CD4-positive, alpha-beta T cell treated with Interleukin-6 at 100 ng/mL for 8 hours (primary cell): ENCODE data around the gene MYO7B.
"Not testable (repeated sequence)": the region's sequence is repeated elsewhere in the genome, so short reads cannot be mapped to it uniquely, and the experiment has no call there.

Source experiments
- DNase-seq: peaks from one replicate; pipeline ENCODE4 v3.0.0-alpha.2; 2020; ENCODE audit warnings: mixed read lengths, low spot score

Gene MYO7B

GRCh38 chr2:127552846-127553245, 17.4 kb downstream of the MYO7B start:
- no peak for DNase-seq

GRCh38 chr2:127558911-127559310, 23.4 kb downstream of the MYO7B start:
- no peak for DNase-seq

GRCh38 chr2:127559454-127559853, 24.0 kb downstream of the MYO7B start:
- no peak for DNase-seq

- no peak for DNase-seq
Observed at GRCh38 chr2:127560201-127560930, 24.9 kb downstream of the MYO7B start.

- no peak for DNase-seq
Observed at GRCh38 chr2:127560931-127561280, 25.4 kb downstream of the MYO7B start.

GRCh38 chr2:127561371-127561770, 25.9 kb downstream of the MYO7B start:
- DNase-seq: no peak

GRCh38 chr2:127562936-127563335, 27.5 kb downstream of the MYO7B start:
- no peak for DNase-seq

GRCh38 chr2:127563458-127564428, 28.3 kb downstream of the MYO7B start:
- no peak for DNase-seq

GRCh38 chr2:127564429-127565260, 29.2 kb downstream of the MYO7B start:
- DNase-seq: no peak

- DNase-seq: no peak
Observed at GRCh38 chr2:127565261-127566138, 30.0 kb downstream of the MYO7B start.

GRCh38 chr2:127566139-127566417, 30.6 kb downstream of the MYO7B start:
- no peak for DNase-seq

- DNase-seq: no peak
Observed at GRCh38 chr2:127566576-127566975, 31.1 kb downstream of the MYO7B start.

- no peak for DNase-seq
Observed at GRCh38 chr2:127567351-127567854, 31.9 kb downstream of the MYO7B start.

GRCh38 chr2:127568128-127568527, 32.6 kb downstream of the MYO7B start:
- no peak for DNase-seq

- DNase-seq: no peak
Observed at GRCh38 chr2:127569666-127570065, 34.2 kb downstream of the MYO7B start.

- no peak for DNase-seq
Observed at GRCh38 chr2:127570282-127571250, 35.1 kb downstream of the MYO7B start.

- not testable (repeated sequence) for DNase-seq
Observed at GRCh38 chr2:127572352-127572751, 36.9 kb downstream of the MYO7B start.

- DNase-seq: no peak
Observed at GRCh38 chr2:127572841-127573240, 37.4 kb downstream of the MYO7B start.

GRCh38 chr2:127573298-127573697, 37.8 kb downstream of the MYO7B start:
- DNase-seq: no peak

- no peak for DNase-seq
Observed at GRCh38 chr2:127573771-127574170, 38.3 kb downstream of the MYO7B start.
